Adrenal gland (tissue), 5 donors: Measurements from ENCODE around the gene NPSR1.

ENCODE experiments used
- POLR2A ChIP-seq, 2 donors: fragments of 450-650 bp; IDR thresholded peaks; one replicate each; pipeline ENCODE4 v1.6.1; 2017; ENCODE audit warnings: antibody characterized with exemption in 2 of 2, mild to moderate bottlenecking in 2 of 2, moderate library complexity in 1 of 2
- TF ChIP-seq, protein P1 (sequence below), 6 experiments: fragments of 450-650 bp in 4 of 6; fragments of 200-600 bp in 2 of 6; sonication (generic) in 1 of 6; IDR thresholded peaks; 1 replicate in 5 of 6; 2 replicates in 1 of 6; pipeline versions ENCODE4 v1.5.1 to v1.8.0; 2016 to 2021; ENCODE audit warnings: antibody characterized with exemption in 6 of 6, mild to moderate bottlenecking in 2 of 6, moderate library complexity in 1 of 6
- donor health status: DM: no; HTN: no; CAD: no.

DNA sequence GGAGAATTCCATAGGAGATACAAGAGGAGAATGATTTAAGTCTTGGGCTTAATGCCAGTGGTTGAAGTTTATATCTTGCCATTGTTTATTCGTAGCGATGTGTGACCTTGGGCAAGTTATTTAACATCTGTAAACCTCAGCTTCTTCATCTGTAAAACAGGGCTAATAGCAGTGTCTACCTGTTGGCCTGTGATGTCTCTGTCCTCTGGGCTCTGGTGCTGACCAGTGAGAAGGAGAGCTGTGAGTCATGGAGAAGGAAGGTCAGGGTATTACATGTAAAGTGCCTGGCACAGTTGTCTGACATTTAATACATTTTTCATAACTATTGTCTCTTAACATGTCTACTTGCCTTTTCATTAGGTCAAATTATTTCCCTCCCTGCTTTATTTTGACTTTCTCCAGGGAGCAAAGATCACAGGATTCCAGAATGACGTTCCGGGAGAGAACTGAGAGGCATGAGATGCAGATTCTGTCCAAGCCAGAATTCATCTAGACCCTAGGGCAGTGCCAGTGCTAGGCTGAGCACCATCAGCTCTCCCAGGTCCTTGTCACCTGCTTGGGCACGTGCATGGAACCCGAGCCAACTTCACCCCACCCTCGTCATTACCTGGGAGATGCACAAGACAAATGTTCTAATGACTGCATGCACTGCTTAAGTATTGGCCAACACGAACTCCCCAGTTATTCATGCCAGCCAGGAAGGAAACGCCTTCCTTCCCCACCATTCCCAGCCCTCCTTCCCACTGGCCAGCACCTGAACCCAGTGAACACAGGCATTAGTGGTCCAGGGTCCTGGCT is 191.3 kb downstream of the NPSR1 start:
- TF ChIP-seq, protein P1, sequence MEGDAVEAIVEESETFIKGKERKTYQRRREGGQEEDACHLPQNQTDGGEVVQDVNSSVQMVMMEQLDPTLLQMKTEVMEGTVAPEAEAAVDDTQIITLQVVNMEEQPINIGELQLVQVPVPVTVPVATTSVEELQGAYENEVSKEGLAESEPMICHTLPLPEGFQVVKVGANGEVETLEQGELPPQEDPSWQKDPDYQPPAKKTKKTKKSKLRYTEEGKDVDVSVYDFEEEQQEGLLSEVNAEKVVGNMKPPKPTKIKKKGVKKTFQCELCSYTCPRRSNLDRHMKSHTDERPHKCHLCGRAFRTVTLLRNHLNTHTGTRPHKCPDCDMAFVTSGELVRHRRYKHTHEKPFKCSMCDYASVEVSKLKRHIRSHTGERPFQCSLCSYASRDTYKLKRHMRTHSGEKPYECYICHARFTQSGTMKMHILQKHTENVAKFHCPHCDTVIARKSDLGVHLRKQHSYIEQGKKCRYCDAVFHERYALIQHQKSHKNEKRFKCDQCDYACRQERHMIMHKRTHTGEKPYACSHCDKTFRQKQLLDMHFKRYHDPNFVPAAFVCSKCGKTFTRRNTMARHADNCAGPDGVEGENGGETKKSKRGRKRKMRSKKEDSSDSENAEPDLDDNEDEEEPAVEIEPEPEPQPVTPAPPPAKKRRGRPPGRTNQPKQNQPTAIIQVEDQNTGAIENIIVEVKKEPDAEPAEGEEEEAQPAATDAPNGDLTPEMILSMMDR (IDR thresholded peaks at IDR 0.05), result no peak
- TF ChIP-seq POLR2A (IDR thresholded peaks at IDR 0.05), result no peak
